Measurements from ENCODE around the gene RPUSD4. TPM values are rescaled to one million over a fixed set of nuclear protein-coding genes. Genes with fewer than 3 reads are reported as not detected.

Gene RPUSD4
- total RNA-seq, 1 donor: 24.2 TPM

DNA sequence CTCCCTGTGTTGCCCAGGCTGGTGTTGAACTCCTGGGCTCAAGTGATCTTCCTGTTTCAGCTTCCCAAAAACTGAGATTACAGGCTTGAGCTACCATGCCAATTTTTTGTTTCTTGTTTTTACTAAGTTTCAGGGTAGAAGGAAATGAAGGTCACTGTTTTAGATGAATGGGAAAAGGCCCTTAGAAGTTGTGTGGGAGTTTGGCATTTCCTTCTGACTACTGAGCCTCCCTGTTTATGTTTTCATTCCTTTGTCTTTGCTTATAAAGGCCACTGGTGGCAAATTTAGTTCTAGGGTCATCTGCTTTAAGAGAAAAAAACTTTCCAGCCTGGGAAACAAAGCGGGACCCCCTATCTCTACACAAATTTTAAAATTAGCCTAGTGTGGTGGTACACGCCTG lies 35.2 kb upstream of the RPUSD4 start:
- TF ChIP-seq CTCF (IDR thresholded peaks at IDR 0.05; ENCODE audit: insufficient read depth, low read length): no peak
- H3K4me3 ChIP-seq (ENCODE audit: low read depth, low read length): no peak overlapping the region
- DNase-seq (ENCODE audit: low read depth): peak; percentile 16

GRCh38 chr11:126233391-126233790 lies 21.9 kb upstream of the RPUSD4 start:
- H3K4me3 ChIP-seq (ENCODE audit: low read depth, low read length): no peak overlapping the region
- no peak for TF ChIP-seq CTCF (IDR thresholded peaks at IDR 0.05; ENCODE audit: insufficient read depth, low read length)
- DNase-seq (ENCODE audit: low read depth): no peak

- H3K4me3 ChIP-seq (ENCODE audit: low read depth, low read length): no peak overlapping the region
- no peak for TF ChIP-seq CTCF (IDR thresholded peaks at IDR 0.05; ENCODE audit: insufficient read depth, low read length)
- DNase-seq (ENCODE audit: low read depth): no peak
Measured at GRCh38 chr11:126232683-126233082, 21.2 kb upstream of the RPUSD4 start.

DNA sequence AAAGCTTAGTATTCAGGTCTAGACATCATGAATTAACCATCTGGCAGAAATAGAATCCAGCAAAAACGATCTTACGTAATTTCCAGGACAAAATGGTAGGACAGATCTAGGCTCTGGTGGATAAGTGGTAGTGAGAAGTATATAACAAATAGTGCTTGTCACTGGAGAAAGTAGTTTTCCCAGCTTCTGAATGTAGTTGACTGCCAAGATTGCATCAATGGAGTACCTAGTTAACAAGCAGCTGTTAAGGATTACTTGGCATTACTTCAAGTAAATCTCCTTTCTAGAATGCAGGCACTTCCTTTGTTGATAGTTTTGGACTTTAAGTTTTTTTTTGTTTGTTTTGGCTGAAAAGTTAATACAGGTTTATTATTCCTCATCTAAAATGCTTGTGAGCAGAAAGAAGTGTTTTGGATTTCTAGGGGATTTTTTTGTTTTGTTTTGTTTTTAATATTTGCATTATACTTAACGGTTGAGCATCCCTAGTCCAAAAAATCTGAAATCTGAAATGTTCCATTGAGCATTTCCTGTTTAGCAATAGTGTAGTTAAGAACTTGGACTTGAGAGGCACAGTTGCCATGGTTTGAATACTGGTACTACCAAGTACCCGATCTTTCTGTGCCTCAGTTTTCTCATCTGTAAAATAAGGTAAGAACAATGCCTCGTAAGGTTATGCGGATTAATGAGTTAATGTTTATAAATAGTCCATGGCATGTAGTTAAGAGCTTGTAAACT lies 20.4 kb upstream of the RPUSD4 start:
- no peak for TF ChIP-seq CTCF (IDR thresholded peaks at IDR 0.05; ENCODE audit: insufficient read depth, low read length)
- H3K4me3 ChIP-seq (ENCODE audit: low read depth, low read length): no peak overlapping the region
- peak; percentile 51 for DNase-seq (ENCODE audit: low read depth)

DNA sequence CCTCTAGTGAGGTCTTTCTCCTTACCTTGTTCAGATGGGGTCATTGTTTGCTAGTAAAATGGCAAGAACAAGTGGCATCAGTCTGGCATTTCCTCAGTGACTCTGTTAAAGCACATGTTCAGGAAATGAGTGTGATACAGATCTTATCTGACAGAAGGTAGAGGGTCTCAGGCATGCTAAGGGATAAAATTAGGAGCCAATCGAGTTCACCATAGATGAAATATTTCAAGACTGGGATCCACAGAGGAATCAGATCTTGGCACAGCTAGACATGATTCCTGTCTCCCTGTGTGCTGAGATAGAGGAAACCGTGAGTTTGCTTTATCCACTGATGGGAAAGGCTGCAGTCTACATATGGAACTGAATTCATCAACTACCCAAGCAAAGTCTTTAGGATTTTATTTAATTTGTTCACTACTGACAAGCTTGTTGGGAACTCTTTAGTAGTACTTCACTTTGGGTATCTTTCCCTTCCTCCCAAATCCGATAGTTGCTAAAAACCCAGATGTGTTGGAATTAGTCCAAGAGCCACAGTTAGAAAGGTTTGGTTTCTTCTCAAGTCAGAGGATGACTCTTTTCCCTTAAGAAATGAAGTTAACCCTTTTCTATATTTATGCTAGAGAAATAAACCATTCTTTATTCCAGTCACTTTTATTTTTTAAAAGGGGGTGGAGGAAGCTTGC lies 18.5 kb upstream of the RPUSD4 start:
- H3K4me3 ChIP-seq (ENCODE audit: low read depth, low read length): no peak overlapping the region
- TF ChIP-seq CTCF (IDR thresholded peaks at IDR 0.05; ENCODE audit: insufficient read depth, low read length): no peak
- peak; percentile 64 for DNase-seq (ENCODE audit: low read depth)

DNA sequence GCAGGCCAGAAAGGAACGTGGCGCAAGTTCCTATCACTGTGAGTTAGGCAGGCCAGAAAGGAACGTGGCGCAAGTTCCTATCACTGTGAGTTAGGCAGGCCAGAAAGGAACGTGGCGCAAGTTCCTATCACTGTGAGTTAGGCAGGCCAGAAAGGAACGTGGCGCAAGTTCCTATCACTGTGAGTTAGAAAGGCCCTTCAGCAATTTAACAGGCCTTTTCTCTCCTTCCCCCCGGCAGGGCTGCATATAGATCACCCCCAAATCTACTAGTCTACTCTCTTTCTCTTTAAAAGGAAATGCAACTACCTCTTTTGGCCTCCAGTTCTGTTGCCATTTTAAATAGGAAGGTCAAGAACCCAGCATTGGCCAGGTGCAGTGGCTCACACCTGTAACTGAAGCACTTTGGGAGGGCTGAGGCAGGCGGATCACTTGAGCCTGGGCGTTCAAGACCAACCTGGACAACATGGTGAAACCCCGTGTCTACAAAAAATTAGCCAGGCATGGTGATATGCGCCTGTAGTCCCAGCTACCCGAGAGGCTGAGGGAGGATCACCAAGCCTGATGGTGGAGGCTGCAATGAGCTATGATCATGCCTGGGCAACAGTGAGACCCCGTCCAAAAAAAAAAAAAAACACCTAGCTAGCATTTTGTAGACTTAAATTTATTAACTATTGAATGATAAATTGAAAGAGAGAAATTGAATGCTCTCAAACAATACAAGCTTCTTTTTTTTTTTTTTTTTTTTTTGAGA lies 15.1 kb upstream of the RPUSD4 start:
- H3K4me3 ChIP-seq (ENCODE audit: low read depth, low read length): no peak overlapping the region
- no peak for DNase-seq (ENCODE audit: low read depth)
- TF ChIP-seq CTCF (IDR thresholded peaks at IDR 0.05; ENCODE audit: insufficient read depth, low read length): no peak

Measured in fibroblast of the aortic adventitia (primary cell).